GM12872 (cell line): ENCODE measurements around the gene MTG2.

Source experiments
- TF ChIP-seq, protein P1 (sequence below): IDR thresholded peaks from 3 replicates; pipeline ENCODE4 v1.5.1; 2011; ENCODE audit warnings: low read depth, mild to moderate bottlenecking, low read length, moderate library complexity; ENCODE audit not compliant: insufficient read depth

The MTG2 gene

DNA sequence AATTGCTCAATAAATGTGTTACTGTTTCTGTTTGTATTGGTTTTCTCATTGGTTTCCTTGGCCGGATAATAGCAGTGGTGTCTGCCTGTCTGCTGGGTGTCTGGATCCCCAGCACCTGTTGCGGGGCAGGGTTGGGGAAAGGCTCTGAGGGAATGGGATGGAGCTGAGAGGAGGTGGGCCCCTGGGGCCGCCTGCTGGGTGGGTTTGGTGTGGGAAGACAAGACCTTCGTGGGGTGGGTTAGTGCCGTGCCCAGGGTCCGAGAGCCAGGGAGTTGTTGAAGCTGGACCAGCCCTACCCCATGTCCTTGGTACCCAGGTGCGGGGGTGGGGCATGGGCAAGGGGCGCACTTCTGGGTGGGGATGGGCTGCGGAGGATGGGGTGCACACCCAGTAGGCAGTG, 35.3 kb upstream of the MTG2 start:
- TF ChIP-seq, protein P1, sequence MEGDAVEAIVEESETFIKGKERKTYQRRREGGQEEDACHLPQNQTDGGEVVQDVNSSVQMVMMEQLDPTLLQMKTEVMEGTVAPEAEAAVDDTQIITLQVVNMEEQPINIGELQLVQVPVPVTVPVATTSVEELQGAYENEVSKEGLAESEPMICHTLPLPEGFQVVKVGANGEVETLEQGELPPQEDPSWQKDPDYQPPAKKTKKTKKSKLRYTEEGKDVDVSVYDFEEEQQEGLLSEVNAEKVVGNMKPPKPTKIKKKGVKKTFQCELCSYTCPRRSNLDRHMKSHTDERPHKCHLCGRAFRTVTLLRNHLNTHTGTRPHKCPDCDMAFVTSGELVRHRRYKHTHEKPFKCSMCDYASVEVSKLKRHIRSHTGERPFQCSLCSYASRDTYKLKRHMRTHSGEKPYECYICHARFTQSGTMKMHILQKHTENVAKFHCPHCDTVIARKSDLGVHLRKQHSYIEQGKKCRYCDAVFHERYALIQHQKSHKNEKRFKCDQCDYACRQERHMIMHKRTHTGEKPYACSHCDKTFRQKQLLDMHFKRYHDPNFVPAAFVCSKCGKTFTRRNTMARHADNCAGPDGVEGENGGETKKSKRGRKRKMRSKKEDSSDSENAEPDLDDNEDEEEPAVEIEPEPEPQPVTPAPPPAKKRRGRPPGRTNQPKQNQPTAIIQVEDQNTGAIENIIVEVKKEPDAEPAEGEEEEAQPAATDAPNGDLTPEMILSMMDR = no peak

DNA sequence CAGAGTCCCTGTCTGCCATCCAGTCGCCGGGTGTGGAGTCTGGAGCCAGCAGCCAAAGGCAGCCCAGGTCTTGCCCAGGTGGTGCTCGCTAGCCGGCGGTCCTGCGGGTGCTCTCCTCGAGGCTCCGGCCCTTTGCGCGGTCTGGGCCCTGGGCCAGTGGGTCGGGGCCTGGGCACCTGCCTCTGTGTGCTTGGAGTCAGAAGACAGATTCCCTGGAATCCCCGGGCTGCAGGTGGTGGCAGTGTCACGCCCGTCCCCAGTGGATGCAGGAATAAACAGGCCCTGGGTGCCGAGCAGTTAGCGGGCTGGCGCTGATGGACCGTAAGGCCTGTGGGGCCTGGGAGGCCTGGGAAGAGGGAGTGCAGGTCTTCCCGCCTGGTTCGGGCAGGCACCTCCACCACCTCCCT, 33.9 kb upstream of the MTG2 start:
- TF ChIP-seq, protein P1 = no peak

DNA sequence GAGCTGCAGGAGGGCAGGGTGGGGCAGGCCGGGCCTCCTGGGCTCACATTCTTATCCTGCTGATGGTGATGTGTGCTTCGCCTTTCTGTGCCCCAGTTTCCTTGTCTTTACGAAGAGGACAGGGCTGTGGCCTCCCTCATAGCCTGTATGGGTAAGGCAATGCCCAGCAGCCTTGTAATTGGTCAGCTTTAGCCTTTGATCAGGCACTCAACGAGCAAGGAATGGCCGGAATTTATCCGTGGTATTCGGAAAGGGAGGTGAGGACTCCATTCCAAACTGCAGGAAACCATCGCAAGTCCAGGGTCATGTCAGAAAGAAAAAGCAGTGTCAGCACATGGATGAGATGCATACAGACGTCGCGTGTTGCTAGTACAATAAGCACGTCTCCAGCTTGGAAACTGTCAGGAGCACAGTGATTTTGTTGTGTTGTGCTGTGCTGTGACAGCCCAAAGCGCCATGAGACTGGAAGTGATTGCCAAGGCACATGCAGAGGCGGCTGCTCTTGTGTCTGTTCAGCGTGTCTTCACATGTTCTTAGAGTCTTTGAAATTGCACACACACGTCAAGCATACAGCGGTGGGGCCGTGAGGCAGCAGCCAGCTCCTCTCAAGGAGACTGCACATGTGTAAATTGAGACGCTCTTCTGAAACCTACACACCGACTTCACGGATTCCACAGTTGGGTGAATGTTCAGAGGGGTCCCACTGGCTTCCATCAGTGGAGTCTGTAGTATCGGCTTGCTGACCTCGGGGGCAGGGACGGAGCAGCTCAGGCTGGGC, 33.1 kb upstream of the MTG2 start:
- TF ChIP-seq, protein P1 = no peak

DNA sequence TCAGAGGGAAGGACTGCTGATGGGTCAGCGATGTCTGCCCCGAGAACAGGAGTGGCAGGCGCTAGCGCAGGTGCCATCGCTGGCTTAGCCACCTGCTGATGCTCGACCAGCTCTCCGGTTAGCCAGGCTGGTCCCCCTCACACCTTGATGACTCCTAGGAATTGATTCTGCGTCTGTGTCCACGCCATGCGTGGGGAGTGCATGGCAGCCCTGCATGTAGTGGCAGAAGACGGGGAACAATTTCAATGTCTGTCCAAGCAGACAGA, 32.6 kb upstream of the MTG2 start:
- TF ChIP-seq, protein P1 = no peak

DNA sequence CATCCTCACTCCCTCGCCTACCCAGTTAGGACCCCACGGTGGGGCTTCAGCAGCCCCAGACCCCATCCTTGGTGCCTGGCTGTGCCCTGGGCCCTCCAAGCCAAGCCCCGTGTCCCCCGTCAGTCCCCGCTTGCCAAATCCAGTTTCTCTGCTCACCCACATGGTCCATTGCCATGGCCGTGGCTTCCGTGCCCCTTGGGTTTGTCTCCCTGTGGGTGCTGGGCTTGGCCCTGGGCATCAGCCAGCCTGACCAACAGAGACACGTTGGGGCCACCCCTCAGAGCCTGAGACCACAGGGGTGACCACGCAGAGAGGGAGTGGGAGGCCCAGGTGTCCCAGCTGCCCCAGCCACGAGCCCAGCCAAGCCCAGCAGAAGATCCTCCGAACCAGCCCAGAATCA, 31.6 kb upstream of the MTG2 start:
- TF ChIP-seq, protein P1 = no peak

DNA sequence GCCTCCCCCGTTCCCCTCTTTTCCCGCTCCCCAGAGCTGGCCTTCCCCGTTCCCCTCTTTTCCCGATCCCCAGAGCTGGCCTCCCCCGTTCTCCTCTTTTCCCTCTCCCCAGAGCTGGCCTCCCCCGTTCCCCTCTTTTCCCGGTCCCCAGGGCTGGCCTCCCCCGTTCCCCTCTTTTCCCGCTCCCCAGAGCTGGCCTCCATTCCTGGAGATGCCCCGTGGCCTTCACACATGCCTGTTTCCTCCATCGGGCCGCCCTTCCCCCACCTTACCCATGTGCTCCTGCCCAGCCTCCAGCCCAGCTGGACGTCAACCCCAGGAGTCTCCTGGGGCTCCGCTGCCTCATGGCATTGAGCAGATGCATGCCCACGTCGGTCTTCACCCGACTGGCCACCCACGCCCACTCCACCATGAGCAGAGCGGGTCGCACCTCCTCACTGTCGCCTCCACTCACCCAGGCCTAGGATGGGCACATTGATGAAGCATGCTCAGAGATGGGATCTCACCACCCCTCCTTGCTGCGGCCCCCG, 30.9 kb upstream of the MTG2 start:
- TF ChIP-seq, protein P1 = no peak

DNA sequence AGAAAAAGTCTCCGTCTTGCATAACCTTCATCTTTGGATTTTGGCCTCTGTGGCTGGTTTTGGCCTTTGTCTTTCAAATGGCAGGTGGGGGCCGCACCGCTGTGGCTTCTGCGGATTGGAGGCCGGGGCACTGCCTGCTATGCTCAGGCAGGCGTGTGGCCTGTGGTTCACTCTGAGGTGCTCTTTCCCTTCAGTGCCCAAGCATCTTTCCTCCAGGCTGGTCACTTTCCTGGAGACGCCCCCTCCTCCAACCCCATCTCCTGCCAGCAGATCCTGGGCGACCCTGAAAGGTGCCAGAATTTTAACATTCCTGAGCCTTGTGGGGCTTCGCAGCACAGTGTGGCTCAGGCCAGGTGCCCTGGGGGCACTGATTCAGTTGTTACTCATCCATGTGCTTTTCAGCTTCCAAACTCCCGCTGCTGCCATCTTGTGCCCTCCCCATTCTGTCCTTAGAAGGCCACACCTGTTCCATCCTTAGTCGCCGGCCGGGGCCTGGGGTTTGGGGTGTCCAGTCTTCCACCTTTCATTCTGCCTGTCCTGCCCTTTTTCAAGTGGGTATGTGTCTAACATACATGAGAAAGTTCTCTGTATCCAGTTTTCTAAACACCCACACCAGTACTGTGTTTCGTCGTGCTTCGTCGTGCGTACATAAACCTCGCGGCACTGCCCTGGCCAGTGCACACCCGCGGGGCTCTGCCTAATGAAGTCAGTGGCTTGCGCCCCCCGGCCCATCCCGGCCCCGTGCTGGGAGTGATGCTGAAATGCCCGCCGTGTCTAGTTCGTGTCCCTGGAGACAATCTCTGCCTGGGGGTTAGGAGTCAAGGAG, 27.2 kb upstream of the MTG2 start:
- TF ChIP-seq, protein P1 = no peak
